ENCODE data around the gene NRXN3.

The NRXN3 gene

GRCh38 chr14:78875049-78875448, 704.9 kb downstream of the NRXN3 start:
- H3K27me3 Mint-ChIP-seq, result no peaks in the 10 kb centered on the region
- H3K4me3 Mint-ChIP-seq, result no peak overlapping the region
- no peak overlapping the region for H3K27ac Mint-ChIP-seq
- H3K4me1 Mint-ChIP-seq (ENCODE audit: low read depth), result no peaks in the 10 kb centered on the region
- intact Hi-C loops (cut with micrococcal nuclease), result no loop called here
- no peaks in the 10 kb centered on the region for H3K9me3 Mint-ChIP-seq
- H3K36me3 Mint-ChIP-seq (ENCODE audit: low read depth), result no peaks in the 10 kb centered on the region

DNA sequence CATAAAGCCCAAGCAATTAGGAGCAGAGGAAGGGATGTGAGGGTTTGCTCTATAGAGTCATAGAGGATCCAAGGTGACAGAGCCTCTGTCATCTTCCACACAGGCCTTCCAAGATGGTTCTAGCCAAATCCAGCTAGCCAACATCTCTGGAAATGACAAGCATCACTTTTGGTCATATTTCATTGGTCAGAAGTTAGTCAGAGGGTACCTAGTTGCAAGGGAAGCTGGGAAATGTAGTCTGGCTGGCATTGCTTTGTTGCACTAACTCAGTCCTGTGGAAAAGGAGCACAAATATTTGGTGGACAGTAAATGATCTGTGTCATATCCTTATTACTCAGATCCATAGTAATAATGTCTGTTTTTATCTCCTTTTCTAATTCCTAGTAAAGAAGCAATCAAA, 715.7 kb downstream of the NRXN3 start:
- H3K4me1 Mint-ChIP-seq (ENCODE audit: low read depth), result no peaks in the 10 kb centered on the region
- H3K36me3 Mint-ChIP-seq (ENCODE audit: low read depth), result no peaks in the 10 kb centered on the region
- H3K27me3 Mint-ChIP-seq, result no peaks in the 10 kb centered on the region
- intact Hi-C loops (cut with micrococcal nuclease), result no loop called here
- H3K9me3 Mint-ChIP-seq, result peaks cover 7% of the 10 kb centered on the region
- H3K4me3 Mint-ChIP-seq, result no peak overlapping the region
- no peak overlapping the region for H3K27ac Mint-ChIP-seq

DNA sequence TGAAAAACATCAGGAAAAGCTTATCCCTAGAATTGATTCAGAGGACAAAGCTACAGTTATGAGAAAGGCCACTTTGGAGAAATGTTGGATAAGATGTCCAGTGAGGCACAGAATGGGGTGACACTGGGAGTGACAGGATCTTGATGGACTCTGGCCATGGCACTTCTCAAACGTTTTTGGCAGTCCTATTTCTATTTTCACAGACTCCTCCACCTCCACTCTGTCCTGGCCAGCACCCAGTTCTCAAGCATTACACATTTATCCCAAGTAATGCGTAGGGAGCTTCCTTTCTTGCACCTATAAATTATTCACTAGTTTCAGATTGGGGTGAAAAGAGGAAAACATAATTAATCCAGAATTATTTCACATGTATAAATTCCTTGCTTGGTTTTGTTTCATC, 727.3 kb downstream of the NRXN3 start:
- no peaks in the 10 kb centered on the region for H3K27me3 Mint-ChIP-seq
- no peak overlapping the region for H3K27ac Mint-ChIP-seq
- no peaks in the 10 kb centered on the region for H3K36me3 Mint-ChIP-seq (ENCODE audit: low read depth)
- H3K4me3 Mint-ChIP-seq, result no peak overlapping the region
- no peaks in the 10 kb centered on the region for H3K4me1 Mint-ChIP-seq (ENCODE audit: low read depth)
- H3K9me3 Mint-ChIP-seq, result peaks cover 8% of the 10 kb centered on the region
- intact Hi-C loops (cut with micrococcal nuclease), result no loop called here

- H3K27ac Mint-ChIP-seq, result no peak overlapping the region
- H3K27me3 Mint-ChIP-seq, result no peaks in the 10 kb centered on the region
- no peaks in the 10 kb centered on the region for H3K9me3 Mint-ChIP-seq
- no peaks in the 10 kb centered on the region for H3K36me3 Mint-ChIP-seq (ENCODE audit: low read depth)
- intact Hi-C loops (cut with micrococcal nuclease), result no loop called here
- no peak overlapping the region for H3K4me3 Mint-ChIP-seq
- H3K4me1 Mint-ChIP-seq (ENCODE audit: low read depth), result no peaks in the 10 kb centered on the region
Observed at GRCh38 chr14:78902010-78902623, 731.9 kb downstream of the NRXN3 start.

- no peaks in the 10 kb centered on the region for H3K27me3 Mint-ChIP-seq
- no peak overlapping the region for H3K4me3 Mint-ChIP-seq
Observed at GRCh38 chr14:78904094-78904493, 733.9 kb downstream of the NRXN3 start.

DNA sequence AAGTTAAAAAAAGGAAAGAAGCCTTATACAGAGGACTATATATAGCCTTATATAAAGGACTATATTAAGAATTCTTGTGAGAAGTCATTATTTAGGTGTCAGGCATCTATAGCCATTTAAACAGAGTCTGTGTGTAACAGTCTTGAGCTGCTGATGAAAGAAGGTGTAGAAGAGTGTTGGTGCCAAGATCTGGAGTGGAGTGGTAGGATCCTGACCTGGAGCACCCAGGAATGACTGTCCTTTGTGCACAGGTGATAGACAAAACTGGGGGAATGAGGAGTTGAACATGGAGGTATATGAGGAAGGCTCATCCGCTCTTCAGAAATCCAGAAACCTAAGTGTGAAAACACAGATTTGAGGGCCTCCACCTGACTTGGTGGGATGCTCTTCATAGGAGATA, 747.3 kb downstream of the NRXN3 start:
- intact Hi-C loops (cut with micrococcal nuclease), result no loop called here
- Mint-ChIP-seq H3K27me3 (no peaks in the 10 kb centered on the region), H3K4me1 (ENCODE audit: low read depth) (no peaks in the 10 kb centered on the region), H3K36me3 (ENCODE audit: low read depth) (no peaks in the 10 kb centered on the region), H3K9me3 (no peaks in the 10 kb centered on the region), H3K4me3 (no peak overlapping the region), H3K27ac (no peak overlapping the region)

More at GRCh38 chr14:78904094-78904493, 733.9 kb downstream of the NRXN3 start:
- Mint-ChIP-seq H3K27ac (no peak overlapping the region), H3K4me1 (ENCODE audit: low read depth) (no peaks in the 10 kb centered on the region), H3K9me3 (no peaks in the 10 kb centered on the region), H3K36me3 (ENCODE audit: low read depth) (no peaks in the 10 kb centered on the region)
- intact Hi-C loops (cut with micrococcal nuclease), result no loop called here

GRCh38 chr14:78921856-78922255, 751.7 kb downstream of the NRXN3 start:
- H3K4me1 Mint-ChIP-seq (ENCODE audit: low read depth), result no peaks in the 10 kb centered on the region
- H3K27ac Mint-ChIP-seq, result no peak overlapping the region
- no peak overlapping the region for H3K4me3 Mint-ChIP-seq
- no peaks in the 10 kb centered on the region for H3K27me3 Mint-ChIP-seq
- intact Hi-C loops (cut with micrococcal nuclease), result no loop called here
- no peaks in the 10 kb centered on the region for H3K9me3 Mint-ChIP-seq
- H3K36me3 Mint-ChIP-seq (ENCODE audit: low read depth), result no peaks in the 10 kb centered on the region

- intact Hi-C loops (cut with micrococcal nuclease), result no loop called here
- Mint-ChIP-seq H3K27me3 (no peaks in the 10 kb centered on the region), H3K9me3 (no peaks in the 10 kb centered on the region), H3K4me3 (no peak overlapping the region), H3K27ac (no peak overlapping the region), H3K36me3 (ENCODE audit: low read depth) (no peaks in the 10 kb centered on the region), H3K4me1 (ENCODE audit: low read depth) (no peaks in the 10 kb centered on the region)
Observed at GRCh38 chr14:78927261-78927660, 757.1 kb downstream of the NRXN3 start.

- Mint-ChIP-seq H3K27ac (no peak overlapping the region), H3K9me3 (no peaks in the 10 kb centered on the region), H3K27me3 (no peaks in the 10 kb centered on the region), H3K4me3 (no peak overlapping the region), H3K36me3 (ENCODE audit: low read depth) (no peaks in the 10 kb centered on the region), H3K4me1 (ENCODE audit: low read depth) (no peaks in the 10 kb centered on the region)
- intact Hi-C loops (cut with micrococcal nuclease), result no loop called here
Observed at GRCh38 chr14:78933166-78933565, 763.0 kb downstream of the NRXN3 start.

DNA sequence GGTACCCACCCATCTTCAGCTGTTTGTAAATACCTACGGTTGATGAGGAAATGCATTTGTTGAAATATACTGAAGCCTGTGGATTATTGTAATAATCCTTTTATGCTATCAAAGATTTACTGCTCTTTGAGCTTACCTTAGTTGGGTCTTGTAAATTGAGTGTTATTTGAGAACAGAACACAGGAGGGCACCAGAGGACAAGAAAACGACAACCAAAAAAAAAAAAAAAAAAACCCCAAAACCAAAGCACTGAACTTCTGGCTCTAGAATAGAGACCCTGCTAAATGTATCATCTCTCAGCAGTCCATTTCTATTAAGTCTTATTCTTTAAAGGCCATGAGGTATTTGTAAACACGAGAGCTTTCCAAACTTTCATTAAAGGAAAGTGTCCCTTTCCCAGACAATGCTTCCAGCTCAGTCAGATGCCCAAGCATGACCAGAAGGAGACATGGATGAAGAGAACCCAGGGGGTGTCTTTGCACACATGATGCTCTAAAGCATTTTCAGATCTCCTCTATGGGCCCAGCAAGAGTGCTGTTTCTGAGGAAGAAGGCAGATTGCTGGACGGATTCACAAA, 763.9 kb downstream of the NRXN3 start:
- H3K36me3 Mint-ChIP-seq (ENCODE audit: low read depth), result no peaks in the 10 kb centered on the region
- H3K4me1 Mint-ChIP-seq (ENCODE audit: low read depth), result no peaks in the 10 kb centered on the region
- no peaks in the 10 kb centered on the region for H3K27me3 Mint-ChIP-seq
- intact Hi-C loops (cut with micrococcal nuclease), result no loop called here
- H3K27ac Mint-ChIP-seq, result no peak overlapping the region
- no peak overlapping the region for H3K4me3 Mint-ChIP-seq
- no peaks in the 10 kb centered on the region for H3K9me3 Mint-ChIP-seq

GRCh38 chr14:78946949-78947348, 776.8 kb downstream of the NRXN3 start:
- H3K9me3 Mint-ChIP-seq, result no peaks in the 10 kb centered on the region
- no peak overlapping the region for H3K27ac Mint-ChIP-seq
- no peak overlapping the region for H3K4me3 Mint-ChIP-seq
- intact Hi-C loops (cut with micrococcal nuclease), result no loop called here
- H3K36me3 Mint-ChIP-seq (ENCODE audit: low read depth), result no peaks in the 10 kb centered on the region
- H3K4me1 Mint-ChIP-seq (ENCODE audit: low read depth), result no peaks in the 10 kb centered on the region
- H3K27me3 Mint-ChIP-seq, result peaks cover 8% of the 10 kb centered on the region

- no peaks in the 10 kb centered on the region for H3K9me3 Mint-ChIP-seq
- peaks cover 8% of the 10 kb centered on the region for H3K27me3 Mint-ChIP-seq
- H3K36me3 Mint-ChIP-seq (ENCODE audit: low read depth), result no peaks in the 10 kb centered on the region
- no peak overlapping the region for H3K27ac Mint-ChIP-seq
- no peak overlapping the region for H3K4me3 Mint-ChIP-seq
- intact Hi-C loops (cut with micrococcal nuclease), result no loop called here
- H3K4me1 Mint-ChIP-seq (ENCODE audit: low read depth), result no peaks in the 10 kb centered on the region
Observed at GRCh38 chr14:78947681-78948080, 777.5 kb downstream of the NRXN3 start.

DNA sequence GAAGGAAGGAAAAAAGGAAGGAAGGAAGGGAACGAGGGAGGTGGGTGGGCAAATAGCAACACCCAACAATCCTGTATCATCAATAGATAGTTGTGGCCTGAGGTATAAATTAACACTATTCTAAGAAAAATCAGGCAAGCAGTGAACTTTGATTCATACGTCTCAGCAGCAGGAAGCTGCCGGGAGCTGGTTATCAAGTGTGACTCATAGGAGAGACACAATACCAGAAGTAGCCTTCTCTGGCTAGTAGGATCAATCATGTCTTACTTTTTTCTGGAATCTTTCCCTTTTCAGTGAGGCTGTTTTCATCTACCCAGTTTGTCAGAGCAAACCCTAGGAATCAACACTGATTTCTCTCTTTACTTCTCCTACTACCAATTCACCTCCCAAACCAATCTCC, 780.5 kb downstream of the NRXN3 start:
- Mint-ChIP-seq H3K4me1 (ENCODE audit: low read depth) (no peaks in the 10 kb centered on the region), H3K4me3 (no peak overlapping the region)

DNA sequence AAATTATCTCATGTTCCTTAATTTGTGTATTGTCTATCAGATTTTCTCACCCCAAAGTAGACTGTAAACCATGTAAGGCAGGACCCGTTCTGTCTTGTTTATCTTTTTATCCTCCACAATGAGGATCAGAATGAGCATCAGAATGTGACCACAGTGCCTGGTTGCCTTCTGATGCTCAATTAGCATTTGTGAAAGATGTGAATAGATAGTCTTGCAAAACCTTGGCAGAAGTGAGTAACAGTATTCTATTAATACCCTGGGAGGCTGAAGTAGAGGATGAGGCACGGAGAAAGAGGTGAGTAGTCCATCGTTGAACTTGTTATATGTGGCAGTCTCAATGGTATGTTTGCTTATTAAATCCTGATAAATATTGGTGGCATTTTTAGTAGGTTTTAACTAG, 781.4 kb downstream of the NRXN3 start:
- H3K4me1 Mint-ChIP-seq (ENCODE audit: low read depth), result no peaks in the 10 kb centered on the region
- intact Hi-C loops (cut with micrococcal nuclease), result no loop called here
- no peak overlapping the region for H3K27ac Mint-ChIP-seq
- H3K9me3 Mint-ChIP-seq, result no peaks in the 10 kb centered on the region
- H3K36me3 Mint-ChIP-seq (ENCODE audit: low read depth), result no peaks in the 10 kb centered on the region
- H3K4me3 Mint-ChIP-seq, result no peak overlapping the region
- H3K27me3 Mint-ChIP-seq, result peaks cover 8% of the 10 kb centered on the region

More for the DNA sequence above, 780.5 kb downstream of the NRXN3 start:
- Mint-ChIP-seq H3K27ac (no peak overlapping the region), H3K9me3 (no peaks in the 10 kb centered on the region), H3K27me3 (peaks cover 8% of the 10 kb centered on the region), H3K36me3 (ENCODE audit: low read depth) (no peaks in the 10 kb centered on the region)
- intact Hi-C loops (cut with micrococcal nuclease), result no loop called here

GRCh38 chr14:78959674-78960264, 789.6 kb downstream of the NRXN3 start:
- H3K9me3 Mint-ChIP-seq, result no peaks in the 10 kb centered on the region
- no peaks in the 10 kb centered on the region for H3K4me1 Mint-ChIP-seq (ENCODE audit: low read depth)
- intact Hi-C loops (cut with micrococcal nuclease), result no loop called here

More at GRCh38 chr14:78959674-78960264, 789.6 kb downstream of the NRXN3 start:
- Mint-ChIP-seq H3K4me3 (no peak overlapping the region), H3K27me3 (peaks cover 4% of the 10 kb centered on the region), H3K36me3 (ENCODE audit: low read depth) (no peaks in the 10 kb centered on the region), H3K27ac (no peak overlapping the region)

All from dendritic cell treated with granulocyte-macrophage colony-stimulating factor and Interleukin-4, amounts not matched to agents 40 ng/mL and 50 ng/mL, for 4 days (primary cell).